SK-N-SH (cell line): ENCODE results near the gene NKX1-1.

Source experiments
- POLR2AphosphoS5 ChIP-seq: IDR thresholded peaks from 2 replicates; pipeline ENCODE4 v1.6.1; 2012; ENCODE audit warnings: low read depth, low read length
- REST ChIP-seq: IDR thresholded peaks from 2 replicates; pipeline ENCODE4 v1.6.1; 2012; ENCODE audit warnings: mild to moderate bottlenecking, low read depth, low read length, moderate library complexity
- RFX5 ChIP-seq: IDR thresholded peaks from 2 replicates; pipeline ENCODE4 v1.6.1; 2012; ENCODE audit warnings: mild to moderate bottlenecking, improper control_type of control experiment, low read length
- TCF12 ChIP-seq: IDR thresholded peaks from 2 replicates; pipeline ENCODE4 v1.4.0; 2012
- YY1 ChIP-seq: IDR thresholded peaks from 2 replicates; pipeline ENCODE4 v1.4.0; 2012; ENCODE audit warnings: low read depth, mild to moderate bottlenecking
- TF ChIP-seq, protein P1 (sequence below): IDR thresholded peaks from 2 replicates; pipeline ENCODE4 v1.4.0; 2012; ENCODE audit warnings: low read depth
- TF ChIP-seq, protein P2 (sequence below): fragments of 200-600 bp; sonication (generic); IDR thresholded peaks from 2 replicates; pipeline ENCODE4 v1.6.1; 2017; ENCODE audit warnings: antibody characterized with exemption, mild to moderate bottlenecking, moderate library complexity

DNA sequence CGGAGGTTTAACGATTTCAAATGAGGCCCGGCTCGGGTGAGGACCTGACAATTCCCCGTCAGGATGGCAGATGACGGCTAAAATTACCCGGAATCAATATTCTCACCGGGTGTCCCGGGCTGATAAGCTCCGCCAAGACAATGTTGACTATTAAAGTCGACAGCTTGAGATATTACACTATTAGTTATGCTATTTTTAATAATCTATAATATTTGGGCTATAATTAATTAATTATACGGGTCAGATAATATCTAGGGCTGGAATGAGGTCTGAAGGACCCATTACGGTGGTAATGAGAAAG, 9.4 kb upstream of the NKX1-1 start:
- TF ChIP-seq RFX5: no peak
- TF ChIP-seq, protein P1, sequence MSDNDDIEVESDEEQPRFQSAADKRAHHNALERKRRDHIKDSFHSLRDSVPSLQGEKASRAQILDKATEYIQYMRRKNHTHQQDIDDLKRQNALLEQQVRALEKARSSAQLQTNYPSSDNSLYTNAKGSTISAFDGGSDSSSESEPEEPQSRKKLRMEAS: no peak
- TF ChIP-seq, protein P2, sequence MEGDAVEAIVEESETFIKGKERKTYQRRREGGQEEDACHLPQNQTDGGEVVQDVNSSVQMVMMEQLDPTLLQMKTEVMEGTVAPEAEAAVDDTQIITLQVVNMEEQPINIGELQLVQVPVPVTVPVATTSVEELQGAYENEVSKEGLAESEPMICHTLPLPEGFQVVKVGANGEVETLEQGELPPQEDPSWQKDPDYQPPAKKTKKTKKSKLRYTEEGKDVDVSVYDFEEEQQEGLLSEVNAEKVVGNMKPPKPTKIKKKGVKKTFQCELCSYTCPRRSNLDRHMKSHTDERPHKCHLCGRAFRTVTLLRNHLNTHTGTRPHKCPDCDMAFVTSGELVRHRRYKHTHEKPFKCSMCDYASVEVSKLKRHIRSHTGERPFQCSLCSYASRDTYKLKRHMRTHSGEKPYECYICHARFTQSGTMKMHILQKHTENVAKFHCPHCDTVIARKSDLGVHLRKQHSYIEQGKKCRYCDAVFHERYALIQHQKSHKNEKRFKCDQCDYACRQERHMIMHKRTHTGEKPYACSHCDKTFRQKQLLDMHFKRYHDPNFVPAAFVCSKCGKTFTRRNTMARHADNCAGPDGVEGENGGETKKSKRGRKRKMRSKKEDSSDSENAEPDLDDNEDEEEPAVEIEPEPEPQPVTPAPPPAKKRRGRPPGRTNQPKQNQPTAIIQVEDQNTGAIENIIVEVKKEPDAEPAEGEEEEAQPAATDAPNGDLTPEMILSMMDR: no peak
- TF ChIP-seq REST: no peak
- no peak for TF ChIP-seq POLR2AphosphoS5
- no peak for TF ChIP-seq TCF12
- TF ChIP-seq YY1: no peak
